CD4-positive, alpha-beta memory T cell (primary cell): ENCODE data around the gene FBXO24. TPM values are rescaled to one million over a fixed set of nuclear protein-coding genes. Genes with fewer than 3 reads are reported as not detected.
"Not testable (repeated sequence)": the region's sequence is repeated elsewhere in the genome, so short reads cannot be mapped to it uniquely, and the experiment has no call there.

Experiments
- CTCF ChIA-PET: fragments of 350-600 bp; sonication (Branson Sonifier 250); formaldehyde crosslinking; loops from one replicate; lab custom pipeline; 2021; ENCODE audit warnings: inconsistent platforms; ENCODE audit not compliant: partially characterized antibody; lab: Charles Lee
- POLR2A ChIA-PET: fragments of 350-600 bp; sonication (Branson Sonifier 250); formaldehyde crosslinking; loops from one replicate; lab custom pipeline; 2021; ENCODE audit not compliant: partially characterized antibody; lab: Charles Lee
- DNase-seq, 5 donors: peaks; one replicate each; pipeline versions ENCODE4 v3.0.0 to v3.0.0-alpha.2; 2020 to 2022; ENCODE audit warnings: mixed read lengths in 1 of 5
- H3K27ac ChIP-seq: one replicate; pipeline ENCODE4 v1.7.0; 2013; ENCODE audit warnings: low read depth, low read length
- H3K27me3 ChIP-seq: 2 replicates; pipeline ENCODE4 v1.7.0; 2013; ENCODE audit warnings: mild to moderate bottlenecking, low read length, moderate library complexity; ENCODE audit not compliant: insufficient read depth
- H3K36me3 ChIP-seq: 2 replicates; pipeline ENCODE4 v1.7.0; 2013; ENCODE audit warnings: mild to moderate bottlenecking, low read length, moderate library complexity; ENCODE audit not compliant: insufficient read depth
- H3K4me1 ChIP-seq: 2 replicates; pipeline ENCODE4 v1.7.0; 2013; ENCODE audit warnings: mild to moderate bottlenecking, low read length, moderate library complexity; ENCODE audit not compliant: insufficient read depth
- H3K4me3 ChIP-seq, 2 donors: one replicate each; pipeline ENCODE4 v1.7.0; 2013; ENCODE audit warnings: low read length in 2 of 2, mild to moderate bottlenecking in 1 of 2
- H3K9me3 ChIP-seq, 2 donors: one replicate each; pipeline ENCODE4 v1.7.0; 2013; ENCODE audit warnings: low read length in 2 of 2, control low read depth in 1 of 2; ENCODE audit not compliant: control insufficient read depth in 1 of 2
- H3K27ac Mint-ChIP-seq, 7 donors: one replicate each; pipeline ENCODE4 v1.8.0; 2020 to 2021; ENCODE audit warnings: mixed read lengths in 7 of 7, mild to moderate bottlenecking in 6 of 7, inconsistent platforms in 3 of 7, moderate library complexity in 3 of 7
- H3K27me3 Mint-ChIP-seq, 2 donors: one replicate each; pipeline ENCODE4 v1.8.0; 2020 to 2021; ENCODE audit warnings: mixed read lengths in 2 of 2
- H3K36me3 Mint-ChIP-seq, 2 donors: one replicate each; pipeline ENCODE4 v1.8.0; 2020 to 2021; ENCODE audit warnings: mixed read lengths in 2 of 2, inconsistent platforms in 1 of 2, mild to moderate bottlenecking in 1 of 2
- H3K4me1 Mint-ChIP-seq, 4 donors: one replicate each; pipeline ENCODE4 v1.8.0; 2020 to 2021; ENCODE audit warnings: mixed read lengths in 4 of 4, mild to moderate bottlenecking in 1 of 4
- H3K4me3 Mint-ChIP-seq, 8 donors: one replicate each; pipeline ENCODE4 v1.8.0; 2020 to 2021; ENCODE audit warnings: mixed read lengths in 8 of 8, mild to moderate bottlenecking in 7 of 8, moderate library complexity in 6 of 8, inconsistent platforms in 3 of 8
- H3K9me3 Mint-ChIP-seq, 8 donors: one replicate each; pipeline ENCODE4 v1.8.0; 2020 to 2021; ENCODE audit warnings: mixed read lengths in 8 of 8, mild to moderate bottlenecking in 5 of 8, inconsistent platforms in 3 of 8, moderate library complexity in 1 of 8
- intact Hi-C: fragments of 100-400 bp; cut with micrococcal nuclease; formaldehyde crosslinking; loops from one replicate; pipeline ENCODE4 v1.15.1; 2023
- polyA plus RNA-seq, 2 donors: library from polyadenylated mRNA; unstranded; fragments of 300-500 nt; fragmentation: Illumina TruSeq; gene quantifications; one replicate each; pipeline ENCODE4 v1.2.3, GENCODE V29; 2021
- total RNA-seq, 2 experiments: library from RNA; stranded (reverse); gene quantifications; one replicate each; pipeline ENCODE4 v1.2.3, GENCODE V29; 2021

Gene FBXO24
- total and polyA plus RNA-seq, 4 experiments from 2014 or later = 0.36 to 2.1 (median 1.2) TPM

DNA sequence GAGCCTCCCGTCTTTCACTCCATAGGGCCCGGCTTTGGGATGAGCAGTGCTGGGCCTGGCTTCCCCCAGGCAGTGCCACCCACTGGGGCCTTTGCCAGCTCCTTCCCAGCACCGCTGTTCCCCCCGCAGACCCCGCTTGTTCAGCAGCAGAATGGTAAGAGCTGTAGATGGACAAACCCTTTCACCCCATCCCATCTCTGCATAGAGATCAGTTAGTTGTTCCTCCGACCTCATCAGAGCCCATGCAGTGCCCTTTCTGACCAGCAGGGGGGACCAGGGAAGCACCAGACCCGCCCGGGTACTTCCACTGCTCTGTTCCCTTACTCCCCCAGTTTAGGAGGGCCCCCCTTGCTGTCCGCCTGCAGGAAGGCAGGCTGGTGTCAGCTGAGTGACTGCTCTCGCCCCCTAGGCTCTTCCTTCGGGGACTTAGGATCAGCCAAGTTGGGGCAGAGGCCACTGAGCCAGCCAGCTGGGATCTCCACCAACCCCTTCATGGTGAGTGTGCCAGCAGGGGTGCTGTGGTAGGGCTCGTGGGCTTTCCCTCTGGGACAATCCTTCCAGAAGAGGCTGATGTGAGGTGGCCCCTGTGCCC lies 22.2 kb upstream of the FBXO24 start:
- intact Hi-C loops = loop anchor here (1.0 kb wide), 4 partner anchors 24 to 161 kb away; no protein-coding TSS in a partner anchor
- Mint-ChIP-seq H3K4me3 (no peak overlapping the region), H3K9me3 (no peaks in the 10 kb centered on the region), H3K27me3 (no peaks in the 10 kb centered on the region), H3K36me3 (peaks cover 8 to 33% of the 10 kb centered on the region in 2 donors), H3K4me1 (peaks cover 16 to 40% (median 29%) of the 10 kb centered on the region in 4 donors), H3K27ac (peak overlapping the region; percentile 39 to 84 (median 59))
- Histone ChIP-seq H3K27ac (peak overlapping the region; percentile 32), H3K36me3 (peaks cover 27% of the 10 kb centered on the region), H3K9me3 (no peaks in the 10 kb centered on the region), H3K27me3 (no peaks in the 10 kb centered on the region), H3K4me1 (peaks cover 29% of the 10 kb centered on the region), H3K4me3 (no peak overlapping the region)
- POLR2A ChIA-PET = interaction anchor here (0.8 to 12.1 kb wide), 14 partner anchors 15 to 135 kb away, joined by 3 to 307 read pairs (median 4); partner anchors contain the start of genes FBXO24, GNB2, LRCH4 and MEPCE
- DNase-seq = peak; percentile 74 to 80 (median 77)
- CTCF ChIA-PET = interaction anchor here (0.6 to 13.2 kb wide), 29 partner anchors 10 to 387 kb away, joined by 3 to 266 read pairs (median 5); partner anchors contain the start of genes AGFG2, FBXO24, GIGYF1 and GPC2

DNA sequence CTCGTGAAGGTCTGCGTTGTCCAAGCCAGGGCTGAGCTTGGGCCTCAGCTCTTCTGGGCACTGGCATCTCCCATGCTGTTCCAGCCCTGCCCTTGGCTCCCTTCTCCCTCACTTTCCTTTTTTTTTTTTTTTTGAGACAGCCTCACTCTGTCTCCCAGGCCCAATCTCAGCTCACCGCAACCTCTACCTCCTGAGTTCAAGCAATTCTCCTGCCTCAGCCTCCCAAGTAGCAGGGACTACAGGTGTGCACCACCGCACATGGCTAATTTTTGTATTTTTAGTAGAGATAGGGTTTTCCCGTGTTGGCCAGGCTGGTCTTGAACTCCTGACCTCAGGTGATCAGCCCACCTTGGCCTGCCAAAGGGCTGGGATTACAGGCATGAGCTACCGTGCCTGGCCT lies 21.7 kb upstream of the FBXO24 start:
- Mint-ChIP-seq H3K4me1 (peaks cover 16 to 40% (median 29%) of the 10 kb centered on the region in 4 donors), H3K36me3 (peaks cover 8 to 28% of the 10 kb centered on the region in 2 donors), H3K27ac (peak overlapping the region in 3 of 7 donors; percentile 35 to 82 (median 56))
- not testable (repeated sequence) for H3K9me3 ChIP-seq, H3K4me3 ChIP-seq, H3K4me3 Mint-ChIP-seq, H3K9me3 Mint-ChIP-seq, H3K27me3 Mint-ChIP-seq, H3K27me3 ChIP-seq, DNase-seq
- H3K4me1 ChIP-seq = peaks cover 30% of the 10 kb centered on the region
- H3K36me3 ChIP-seq = peaks cover 27% of the 10 kb centered on the region
- POLR2A ChIA-PET = interaction anchor here (0.6 to 12.1 kb wide), 12 partner anchors 15 to 135 kb away, joined by 3 to 307 read pairs (median 4); partner anchors contain the start of genes FBXO24, LRCH4, MEPCE and MOSPD3
- peak overlapping the region; percentile 32 for H3K27ac ChIP-seq
- CTCF ChIA-PET = interaction anchor here (0.6 to 13.2 kb wide), 30 partner anchors 10 to 290 kb away, joined by 3 to 266 read pairs (median 5); partner anchors contain the start of genes AGFG2, FBXO24, GIGYF1 and LRCH4
- intact Hi-C loops = loop anchor here (1.0 kb wide), 4 partner anchors 24 to 161 kb away; no protein-coding TSS in a partner anchor

DNA sequence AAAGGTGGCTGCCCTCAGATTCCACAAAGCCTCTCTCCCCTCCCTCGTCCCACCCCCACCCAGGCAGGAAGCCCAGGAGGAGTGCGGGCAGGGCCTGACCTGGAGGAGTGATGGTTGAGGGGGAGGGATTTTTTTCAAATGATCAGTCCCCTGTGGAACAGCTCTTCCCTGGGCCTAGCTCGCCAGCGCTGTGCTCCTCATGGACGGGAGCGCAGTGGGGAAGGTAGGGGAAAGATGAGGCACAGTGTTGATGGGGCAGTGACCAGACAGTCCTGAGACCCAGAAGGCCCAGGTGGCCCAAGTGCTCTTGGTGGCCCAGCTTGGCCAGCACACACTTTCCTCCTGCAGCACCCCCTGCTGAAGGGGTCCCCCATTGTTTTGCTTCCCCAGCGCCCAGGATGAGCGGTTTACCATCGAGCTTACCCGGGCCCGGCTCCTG lies 21.0 kb upstream of the FBXO24 start:
- Histone ChIP-seq H3K4me3 (no peak overlapping the region), H3K27ac (no peak overlapping the region), H3K4me1 (peaks cover 30% of the 10 kb centered on the region), H3K9me3 (no peaks in the 10 kb centered on the region), H3K36me3 (peaks cover 27% of the 10 kb centered on the region), H3K27me3 (no peaks in the 10 kb centered on the region)
- Mint-ChIP-seq H3K36me3 (peaks cover 8 to 23% of the 10 kb centered on the region in 2 donors), H3K4me1 (peaks cover 15 to 38% (median 26%) of the 10 kb centered on the region in 4 donors), H3K9me3 (no peaks in the 10 kb centered on the region), H3K4me3 (no peak overlapping the region), H3K27me3 (no peaks in the 10 kb centered on the region), H3K27ac (peak overlapping the region in 2 of 7 donors; percentile 30 to 48)
- intact Hi-C loops = no loop called here
- CTCF ChIA-PET = interaction anchor here (0.6 to 13.2 kb wide), 25 partner anchors 11 to 289 kb away, joined by 3 to 266 read pairs (median 5); partner anchors contain the start of genes AGFG2, FBXO24, GIGYF1 and LRCH4
- no peak for DNase-seq
- POLR2A ChIA-PET = interaction anchor here (0.6 to 12.1 kb wide), 10 partner anchors 21 to 126 kb away, joined by 3 to 307 read pairs (median 4); partner anchors contain the start of genes AGFG2, FBXO24, LRCH4 and MOSPD3

DNA sequence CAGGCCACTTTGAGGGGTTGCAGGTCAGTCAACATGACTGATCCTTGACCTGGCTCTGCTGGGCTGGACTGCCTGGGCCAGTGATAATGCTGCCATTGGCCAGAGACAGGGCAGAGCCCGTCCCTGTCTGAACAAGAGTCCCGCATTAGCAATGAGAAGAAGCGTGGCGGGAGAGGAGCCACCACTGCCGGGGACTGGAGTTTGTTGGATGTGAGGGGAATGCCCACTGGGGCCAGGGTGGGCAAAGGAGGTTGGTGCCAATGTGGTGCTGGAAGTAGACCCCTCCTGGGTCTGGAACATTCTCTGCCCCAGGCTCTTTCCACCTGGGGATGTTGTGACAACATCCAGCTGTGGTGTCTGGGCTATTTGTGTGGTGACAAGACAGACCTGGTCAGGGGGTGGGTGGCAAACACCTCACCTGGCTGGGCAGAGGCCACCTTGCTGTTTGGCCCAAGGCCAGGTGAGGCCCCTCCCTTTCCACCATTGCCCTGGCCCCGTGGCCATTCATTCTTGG lies 20.1 kb upstream of the FBXO24 start:
- H3K4me3 ChIP-seq = no peak overlapping the region
- intact Hi-C loops = no loop called here
- no peak overlapping the region for H3K27ac ChIP-seq
- Mint-ChIP-seq H3K4me1 (peaks cover 16 to 46% (median 26%) of the 10 kb centered on the region in 4 donors), H3K27ac (peak overlapping the region in 3 of 7 donors; percentile 25 to 83 (median 68)), H3K4me3 (no peak overlapping the region), H3K36me3 (peaks cover 8 to 21% of the 10 kb centered on the region in 2 donors), H3K27me3 (no peaks in the 10 kb centered on the region), H3K9me3 (no peaks in the 10 kb centered on the region)
- H3K36me3 ChIP-seq = peaks cover 27% of the 10 kb centered on the region
- peaks cover 39% of the 10 kb centered on the region for H3K4me1 ChIP-seq
- CTCF ChIA-PET = interaction anchor here (0.6 to 13.2 kb wide), 12 partner anchors 7 to 158 kb away, joined by 3 to 266 read pairs (median 12); partner anchors contain the start of genes AGFG2, FBXO24, GIGYF1 and LRCH4
- no peaks in the 10 kb centered on the region for H3K9me3 ChIP-seq
- no peak for DNase-seq
- POLR2A ChIA-PET = interaction anchor here (0.5 to 12.1 kb wide), 5 partner anchors 20 to 768 kb away, joined by 3 to 307 read pairs (median 5); partner anchors contain the start of genes AGFG2, FBXO24 and LRCH4
- no peaks in the 10 kb centered on the region for H3K27me3 ChIP-seq

DNA sequence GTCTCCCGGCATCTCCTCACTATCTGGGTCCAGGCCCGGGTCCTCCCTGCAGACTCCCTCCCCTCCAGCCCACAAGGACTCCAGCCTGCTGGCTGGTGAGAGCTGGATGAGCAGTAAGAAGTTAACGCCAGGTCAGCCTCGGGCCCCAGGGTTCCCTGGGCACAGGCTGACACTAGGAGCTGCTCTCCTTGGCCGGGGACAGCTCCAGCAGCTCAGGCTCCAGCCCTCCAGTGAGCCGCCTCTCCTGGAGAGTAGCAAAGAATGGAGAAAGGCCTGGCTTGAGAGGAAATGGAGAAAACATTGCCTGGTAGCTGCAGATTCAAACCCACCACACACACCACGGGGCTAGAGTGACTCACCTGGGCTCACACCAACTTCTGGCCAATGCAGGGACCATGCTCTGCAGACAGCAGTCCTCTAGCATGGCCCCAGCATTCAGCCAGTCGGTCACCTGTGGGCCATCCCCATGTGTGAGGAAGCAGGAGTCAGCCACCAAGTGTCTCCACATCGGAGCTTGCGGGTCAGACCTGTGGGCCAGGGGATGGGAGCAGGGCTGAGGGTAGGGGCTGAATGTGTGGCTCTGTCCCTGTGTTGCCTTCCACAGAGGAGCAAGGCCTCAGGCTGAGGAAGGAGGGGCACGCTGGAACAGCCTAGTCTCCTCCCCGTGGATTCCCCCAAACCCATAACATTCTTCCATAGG lies 18.9 kb upstream of the FBXO24 start:
- intact Hi-C loops = no loop called here
- Histone ChIP-seq H3K36me3 (peaks cover 18% of the 10 kb centered on the region), H3K9me3 (no peaks in the 10 kb centered on the region), H3K4me3 (no peak overlapping the region), H3K27ac (peak overlapping the region; percentile 14), H3K4me1 (peaks cover 43% of the 10 kb centered on the region), H3K27me3 (no peaks in the 10 kb centered on the region)
- H3K4me1 Mint-ChIP-seq = peaks cover 20 to 57% (median 32%) of the 10 kb centered on the region in 4 donors
- peaks cover 8 to 27% of the 10 kb centered on the region in 2 donors for H3K36me3 Mint-ChIP-seq
- no peak for DNase-seq
- H3K27ac Mint-ChIP-seq = peak overlapping the region in 5 of 7 donors; percentile 13 to 83 (median 62)
- ChIA-PET CTCF (interaction anchor here (0.8 to 13.2 kb wide), 9 partner anchors 8 to 157 kb away, joined by 3 to 266 read pairs (median 6); partner anchors contain the start of genes AGFG2, FBXO24, GIGYF1 and LRCH4), POLR2A (interaction anchor here (0.9 to 12.1 kb wide), 6 partner anchors 8 to 138 kb away, joined by 3 to 307 read pairs (median 4); partner anchors contain the start of genes AGFG2, FBXO24, LRCH4 and POP7)
- H3K9me3 Mint-ChIP-seq = peaks cover 0 to 2% (median 0%) of the 10 kb centered on the region in 8 donors
- H3K27me3 Mint-ChIP-seq = no peaks in the 10 kb centered on the region
- H3K4me3 Mint-ChIP-seq = peak overlapping the region in 1 of 8 donors; percentile 9

DNA sequence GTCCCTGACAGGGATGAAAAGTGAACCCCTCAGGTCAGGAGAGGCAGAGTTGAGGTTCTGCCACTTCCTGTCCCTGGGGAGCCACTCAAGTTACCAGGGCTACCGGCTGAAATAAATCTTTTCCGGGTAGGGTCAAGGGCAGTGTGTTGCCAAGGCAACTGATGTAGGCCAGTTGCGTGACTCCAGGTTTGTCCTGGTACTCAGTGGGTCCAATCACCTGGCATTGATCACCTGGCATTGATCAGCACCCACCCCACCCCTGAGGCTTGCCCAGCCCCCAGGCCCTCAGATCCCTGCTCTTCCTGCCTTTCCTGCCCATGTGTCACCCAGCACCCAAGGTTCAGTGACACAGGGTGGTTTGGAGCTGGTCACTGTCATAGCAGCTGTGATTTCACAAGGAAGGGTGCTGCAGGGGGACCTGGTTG lies 18.4 kb upstream of the FBXO24 start:
- Mint-ChIP-seq H3K4me1 (peaks cover 20 to 61% (median 32%) of the 10 kb centered on the region in 4 donors), H3K9me3 (peaks cover 0 to 2% (median 0%) of the 10 kb centered on the region in 8 donors), H3K27ac (peak overlapping the region in 6 of 7 donors; percentile 29 to 83 (median 50)), H3K36me3 (peaks cover 6 to 26% of the 10 kb centered on the region in 2 donors), H3K4me3 (no peak overlapping the region), H3K27me3 (no peaks in the 10 kb centered on the region)
- Histone ChIP-seq H3K4me1 (peaks cover 43% of the 10 kb centered on the region), H3K36me3 (peaks cover 13% of the 10 kb centered on the region), H3K4me3 (no peak overlapping the region), H3K27me3 (no peaks in the 10 kb centered on the region), H3K27ac (peak overlapping the region; percentile 14), H3K9me3 (no peaks in the 10 kb centered on the region)
- POLR2A ChIA-PET = interaction anchor here (0.9 to 12.1 kb wide), 6 partner anchors 8 to 138 kb away, joined by 3 to 307 read pairs (median 4); partner anchors contain the start of genes FBXO24, LRCH4 and POP7
- CTCF ChIA-PET = interaction anchor here (0.8 to 11.8 kb wide), 7 partner anchors 9 to 131 kb away, joined by 3 to 266 read pairs (median 6); partner anchors contain the start of genes FBXO24, GIGYF1, LRCH4 and PPP1R35
- DNase-seq = no peak
- intact Hi-C loops = loop anchor here (2.0 kb wide), 1 partner anchor 65 kb away; no protein-coding TSS in a partner anchor
